ENCODE measurements around the gene KIF24. TPM values are rescaled to one million over a fixed set of nuclear protein-coding genes. Genes with fewer than 3 reads are reported as not detected.

KIF24 gene
- polyA plus RNA-seq, 1 of the 3 experiments (the other 2 are of a cell fraction) = 1.2 TPM

GRCh38 chr9:34328987-34329832, at the start of gene KIF24, which contains the start of gene NUDT2 (continued):
- TF ChIP-seq MAX (IDR thresholded peaks at IDR 0.05; ENCODE audit: low read depth) (no peak; the same call in 1 of the 2 replicates), ELF1 (IDR thresholded peaks at IDR 0.05) (0 out of 2 replicates have a peak, but pooled peaks have one; percentile 18), SIN3A (IDR thresholded peaks at IDR 0.05; ENCODE audit: borderline replicate concordance, low read depth, low read length) (peak; percentile 94; the same call in 1 of the 2 replicates), RAD21 (IDR thresholded peaks at IDR 0.05; ENCODE audit: low read length) (no peak), ZBTB33 (IDR thresholded peaks at IDR 0.05; ENCODE audit: borderline replicate concordance, low read depth) (peak; percentile 97), RXRA (IDR thresholded peaks at IDR 0.05; ENCODE audit: borderline replicate concordance, low read depth) (no peak), NFIC (IDR thresholded peaks at IDR 0.05; ENCODE audit: borderline replicate concordance) (no peak), YY1 (IDR thresholded peaks at IDR 0.05; ENCODE audit: low read depth) (no peak), FOSL2 (IDR thresholded peaks at IDR 0.05; ENCODE audit: borderline replicate concordance, low read depth) (no peak), JUND (IDR thresholded peaks at IDR 0.05) (no peak), GABPA (IDR thresholded peaks at IDR 0.05; ENCODE audit: low read depth) (peak; percentile 46)

- Histone ChIP-seq H3K4me2 (no peak overlapping the region), H3K27ac (ENCODE audit: low read depth in 2 of 2, low read length in 1 of 2) (no peak overlapping the region), H3K4me1 (ENCODE audit: control insufficient read depth in 1 of 2, insufficient read depth in 2 of 2, low read depth in 1 of 2, low read length in 1 of 2) (peaks cover 7 to 34% of the 10 kb centered on the region in 2 experiments; a peak in 3 of 4 replicates), H3K9ac (no peak overlapping the region), H3K36me3 (replicated peaks in 1 of 2; ENCODE audit: control insufficient read depth in 1 of 2, insufficient read depth in 2 of 2, low read length in 1 of 2) (no peaks in the 10 kb centered on the region), H4K20me1 (ENCODE audit: insufficient read depth) (no peaks in the 10 kb centered on the region), H3K27me3 (ENCODE audit: insufficient read depth) (no peaks in the 10 kb centered on the region), H3K9me3 (no peaks in the 10 kb centered on the region), H3K9me2 (no peaks in the 10 kb centered on the region), H3K79me2 (ENCODE audit: insufficient read depth) (no peaks in the 10 kb centered on the region), H3K4me3 (ENCODE audit: low read depth in 2 of 2, low read length in 1 of 2) (no peak overlapping the region), H3F3A (replicated peaks; ENCODE audit: insufficient read depth) (peaks cover 4% of the 10 kb centered on the region), H2AFZ (ENCODE audit: low read depth) (no peak overlapping the region)
- DNase-seq = no peak
- WGBS (ENCODE audit: low lambda C conversion rate) = 78% methylated on average over 3 of the region's 3 CpGs
- ChIA-PET POLR2A (no interaction called here), CTCF (interaction anchor here (0.6 to 8.0 kb wide), 23 partner anchors 12 to 356 kb away, joined by 3 to 149 read pairs (median 4); no protein-coding TSS in a partner anchor)
- no peak for TF ChIP-seq RXRA (IDR thresholded peaks at IDR 0.05; ENCODE audit: borderline replicate concordance, low read depth)
These were observed 49.5 kb upstream of the KIF24 start for GRCh38 chr9:34378376-34379060.

GRCh38 chr9:34377404-34377746, 48.3 kb upstream of the KIF24 start:
- Histone ChIP-seq H3K27ac (ENCODE audit: low read depth in 2 of 2, low read length in 1 of 2) (peak overlapping the region in 1 of 2 experiments; percentile 44; a peak in 1 of 4 replicates), H3K9me2 (no peaks in the 10 kb centered on the region), H3K4me1 (ENCODE audit: control insufficient read depth in 1 of 2, insufficient read depth in 2 of 2, low read depth in 1 of 2, low read length in 1 of 2) (peaks cover 7 to 40% of the 10 kb centered on the region in 2 experiments; a peak in 3 of 4 replicates), H3K4me2 (peak overlapping the region; percentile 94), H4K20me1 (ENCODE audit: insufficient read depth) (no peaks in the 10 kb centered on the region), H3K9ac (no peak overlapping the region), H3K79me2 (ENCODE audit: insufficient read depth) (no peaks in the 10 kb centered on the region), H3K36me3 (replicated peaks in 1 of 2; ENCODE audit: control insufficient read depth in 1 of 2, insufficient read depth in 2 of 2, low read length in 1 of 2) (no peaks in the 10 kb centered on the region), H3K27me3 (ENCODE audit: insufficient read depth) (no peaks in the 10 kb centered on the region), H2AFZ (ENCODE audit: low read depth) (peak overlapping the region; percentile 89), H3F3A (replicated peaks; ENCODE audit: insufficient read depth) (peaks cover 4% of the 10 kb centered on the region), H3K4me3 (ENCODE audit: low read depth in 2 of 2, low read length in 1 of 2) (peak overlapping the region; percentile 83 to 84), H3K9me3 (no peaks in the 10 kb centered on the region)
- POLR2A ChIA-PET = interaction anchor here (1.8 kb wide), 1 partner anchor 32 kb away, joined by 6 read pairs; no protein-coding TSS in a partner anchor
- WGBS (ENCODE audit: low lambda C conversion rate) = 26% methylated on average over 21 of the region's 21 CpGs
- CTCF ChIA-PET = interaction anchor here (0.7 to 8.0 kb wide), 11 partner anchors 12 to 214 kb away, joined by 3 to 149 read pairs (median 4); no protein-coding TSS in a partner anchor
- peak; percentile 40 for DNase-seq
- TF ChIP-seq NFIC (IDR thresholded peaks at IDR 0.05; ENCODE audit: borderline replicate concordance) (no peak), TAF1 (IDR thresholded peaks at IDR 0.05; ENCODE audit: borderline replicate concordance, low read depth, low read length) (no peak), FOXM1 (IDR thresholded peaks at IDR 0.05; ENCODE audit: low read depth) (no peak), MXI1 (IDR thresholded peaks at IDR 0.05; ENCODE audit: low read depth, low read length) (no peak), FOSL2 (IDR thresholded peaks at IDR 0.05; ENCODE audit: borderline replicate concordance, low read depth) (no peak), RXRA (IDR thresholded peaks at IDR 0.05; ENCODE audit: borderline replicate concordance, low read depth) (no peak), JUND (IDR thresholded peaks at IDR 0.05) (no peak), SMC3 (IDR thresholded peaks at IDR 0.05; ENCODE audit: low read depth, low read length) (no peak), SIN3A (IDR thresholded peaks at IDR 0.05; ENCODE audit: borderline replicate concordance, low read depth, low read length) (no peak), GATA2 (CRISPR knock-in tag; IDR thresholded peaks at IDR 0.05) (no peak), USF2 (IDR thresholded peaks at IDR 0.05; ENCODE audit: borderline replicate concordance, low read depth, low read length) (no peak), RAD21 (IDR thresholded peaks at IDR 0.05; ENCODE audit: low read length) (no peak), YY1 (IDR thresholded peaks at IDR 0.05; ENCODE audit: low read depth) (no peak), TEAD4 (IDR thresholded peaks at IDR 0.05; ENCODE audit: borderline replicate concordance, insufficient read depth) (no peak), RFX5 (IDR thresholded peaks at IDR 0.05; ENCODE audit: low read length) (no peak), GABPA (IDR thresholded peaks at IDR 0.05; ENCODE audit: low read depth) (no peak)
